ENCODE results near the gene TTC28. TPM values are rescaled to one million over a fixed set of nuclear protein-coding genes. Genes with fewer than 3 reads are reported as not detected.

The TTC28 gene
- total RNA-seq, 1 donor from 2014 or later, result 23.2 TPM

GRCh38 chr22:28706845-28707244, 27.2 kb upstream of the TTC28 start:
- no peaks in the 10 kb centered on the region for H3K79me2 ChIP-seq (ENCODE audit: insufficient read depth, low read length)
- H3K27ac Mint-ChIP-seq (ENCODE audit: unreplicated experiment), result no peak overlapping the region
- H3K36me3 ChIP-seq (ENCODE audit: insufficient read depth, low read length), result no peaks in the 10 kb centered on the region
- peaks cover 21% of the 10 kb centered on the region for H3K4me1 Mint-ChIP-seq (ENCODE audit: low read depth, unreplicated experiment)
- DNase-seq (ENCODE audit: low read depth), result no peak
- no peaks in the 10 kb centered on the region for H3K9me3 Mint-ChIP-seq (ENCODE audit: unreplicated experiment)
- no peak overlapping the region for H3K27ac ChIP-seq (ENCODE audit: low read depth, low read length)
- no peaks in the 10 kb centered on the region for H3K36me3 Mint-ChIP-seq (ENCODE audit: low read depth, unreplicated experiment)
- H3K27me3 Mint-ChIP-seq (ENCODE audit: low read depth, unreplicated experiment), result no peaks in the 10 kb centered on the region
- no peaks in the 10 kb centered on the region for H4K20me1 ChIP-seq (ENCODE audit: insufficient read depth, low read length)
- no peak overlapping the region for H2AFZ ChIP-seq (ENCODE audit: low read depth, low read length)
- H3K4me1 ChIP-seq (ENCODE audit: insufficient read depth, low read length), result peaks cover 7% of the 10 kb centered on the region
- H3K4me3 Mint-ChIP-seq (ENCODE audit: unreplicated experiment), result no peak overlapping the region
- TF ChIP-seq EZH2 (IDR thresholded peaks at IDR 0.05; ENCODE audit: insufficient read depth, low read length), result no peak
- no peak for TF ChIP-seq CTCF (IDR thresholded peaks at IDR 0.05; ENCODE audit: insufficient read depth, low read depth, low read length)
- no peak for FAIRE-seq
- no peaks in the 10 kb centered on the region for H3K27me3 ChIP-seq (ENCODE audit: insufficient read depth, low read length)
- no peak overlapping the region for H3K4me2 ChIP-seq (ENCODE audit: low read length)
- H3K9ac ChIP-seq (ENCODE audit: low read length), result no peak overlapping the region
- H3K9me3 ChIP-seq (ENCODE audit: insufficient read depth, low read depth, low read length), result no peaks in the 10 kb centered on the region
- H3K4me3 ChIP-seq (ENCODE audit: insufficient read depth, low read depth, low read length), result no peak overlapping the region

- no peak overlapping the region for H3K4me3 Mint-ChIP-seq (ENCODE audit: unreplicated experiment)
- Histone ChIP-seq H3K4me3 (ENCODE audit: insufficient read depth, low read depth, low read length) (no peak overlapping the region), H4K20me1 (ENCODE audit: insufficient read depth, low read length) (no peaks in the 10 kb centered on the region), H3K27me3 (ENCODE audit: insufficient read depth, low read length) (no peaks in the 10 kb centered on the region), H3K27ac (ENCODE audit: low read depth, low read length) (no peak overlapping the region), H3K4me2 (ENCODE audit: low read length) (no peak overlapping the region), H3K4me1 (ENCODE audit: insufficient read depth, low read length) (no peaks in the 10 kb centered on the region), H3K9me3 (ENCODE audit: insufficient read depth, low read depth, low read length) (no peaks in the 10 kb centered on the region), H3K9ac (ENCODE audit: low read length) (no peak overlapping the region), H2AFZ (ENCODE audit: low read depth, low read length) (no peak overlapping the region), H3K79me2 (ENCODE audit: insufficient read depth, low read length) (no peaks in the 10 kb centered on the region), H3K36me3 (ENCODE audit: insufficient read depth, low read length) (no peaks in the 10 kb centered on the region)
- FAIRE-seq, result no peak
- H3K27ac Mint-ChIP-seq (ENCODE audit: unreplicated experiment), result no peak overlapping the region
- no peak for TF ChIP-seq CTCF (IDR thresholded peaks at IDR 0.05; ENCODE audit: insufficient read depth, low read depth, low read length)
- no peak for TF ChIP-seq EZH2 (IDR thresholded peaks at IDR 0.05; ENCODE audit: insufficient read depth, low read length)
- peaks cover 3% of the 10 kb centered on the region for H3K4me1 Mint-ChIP-seq (ENCODE audit: low read depth, unreplicated experiment)
- H3K9me3 Mint-ChIP-seq (ENCODE audit: unreplicated experiment), result no peaks in the 10 kb centered on the region
- DNase-seq (ENCODE audit: low read depth), result no peak
- peaks cover 13% of the 10 kb centered on the region for H3K27me3 Mint-ChIP-seq (ENCODE audit: low read depth, unreplicated experiment)
- H3K36me3 Mint-ChIP-seq (ENCODE audit: low read depth, unreplicated experiment), result peaks cover 2% of the 10 kb centered on the region
Observed at GRCh38 chr22:28703436-28703835, 23.8 kb upstream of the TTC28 start.

- no peaks in the 10 kb centered on the region for H3K27me3 ChIP-seq (ENCODE audit: insufficient read depth, low read length)
- FAIRE-seq, result no peak
Observed at GRCh38 chr22:28702891-28703290, 23.3 kb upstream of the TTC28 start.

More at GRCh38 chr22:28702891-28703290, 23.3 kb upstream of the TTC28 start:
- H3K4me3 ChIP-seq (ENCODE audit: insufficient read depth, low read depth, low read length), result no peak overlapping the region
- H3K79me2 ChIP-seq (ENCODE audit: insufficient read depth, low read length), result no peaks in the 10 kb centered on the region
- Mint-ChIP-seq H3K4me3 (ENCODE audit: unreplicated experiment) (no peak overlapping the region), H3K27ac (ENCODE audit: unreplicated experiment) (no peak overlapping the region), H3K36me3 (ENCODE audit: low read depth, unreplicated experiment) (peaks cover 2% of the 10 kb centered on the region), H3K4me1 (ENCODE audit: low read depth, unreplicated experiment) (peaks cover 3% of the 10 kb centered on the region), H3K9me3 (ENCODE audit: unreplicated experiment) (no peaks in the 10 kb centered on the region), H3K27me3 (ENCODE audit: low read depth, unreplicated experiment) (peaks cover 13% of the 10 kb centered on the region)
- TF ChIP-seq CTCF (IDR thresholded peaks at IDR 0.05; ENCODE audit: insufficient read depth, low read depth, low read length) (no peak), EZH2 (IDR thresholded peaks at IDR 0.05; ENCODE audit: insufficient read depth, low read length) (no peak)
- no peak overlapping the region for H2AFZ ChIP-seq (ENCODE audit: low read depth, low read length)
- no peaks in the 10 kb centered on the region for H3K9me3 ChIP-seq (ENCODE audit: insufficient read depth, low read depth, low read length)
- H3K27ac ChIP-seq (ENCODE audit: low read depth, low read length), result no peak overlapping the region
- no peaks in the 10 kb centered on the region for H3K4me1 ChIP-seq (ENCODE audit: insufficient read depth, low read length)
- H3K4me2 ChIP-seq (ENCODE audit: low read length), result no peak overlapping the region
- no peaks in the 10 kb centered on the region for H3K36me3 ChIP-seq (ENCODE audit: insufficient read depth, low read length)
- DNase-seq (ENCODE audit: low read depth), result no peak
- no peak overlapping the region for H3K9ac ChIP-seq (ENCODE audit: low read length)
- no peaks in the 10 kb centered on the region for H4K20me1 ChIP-seq (ENCODE audit: insufficient read depth, low read length)
